GM12878 (cell line): ENCODE measurements around the gene BEND4.

Experiments used
- CTCF ChIP-seq, 3 experiments: IDR thresholded peaks in 2 of 3; conservative IDR thresholded peaks in 1 of 3; 2 replicates each; pipeline ENCODE4 v1.5.1; 2011; ENCODE audit warnings: low read depth in 3 of 3, low read length in 3 of 3, mild to moderate bottlenecking in 3 of 3, control low read depth in 2 of 3, moderate library complexity in 2 of 3, inconsistent platforms in 1 of 3, mixed read lengths in 1 of 3; ENCODE audit not compliant: control insufficient read depth in 2 of 3, insufficient read depth in 1 of 3; ENCODE audit errors: extremely low read depth in 1 of 3
- MTA2 ChIP-seq: fragments of 450-650 bp; IDR thresholded peaks from 2 replicates; pipeline ENCODE4 v1.6.1; 2016; ENCODE audit warnings: low read depth, mild to moderate bottlenecking, moderate library complexity
- PBX3 ChIP-seq: IDR thresholded peaks from 2 replicates; pipeline ENCODE4 v1.6.1; 2011; ENCODE audit warnings: mild to moderate bottlenecking, low read depth, low read length, moderate library complexity; ENCODE audit not compliant: insufficient replicate concordance
- POLR2AphosphoS5 ChIP-seq: IDR thresholded peaks from 2 replicates; pipeline ENCODE4 v1.6.1; 2011; ENCODE audit warnings: mild to moderate bottlenecking, low read length, inconsistent platforms
- RFX5 ChIP-seq: IDR thresholded peaks from 2 replicates; pipeline ENCODE4 v1.6.1; 2011; ENCODE audit warnings: low read depth, low read length, improper control_type of control experiment
- SMC3 ChIP-seq: IDR thresholded peaks from 2 replicates; pipeline ENCODE4 v1.6.1; 2011; ENCODE audit warnings: low read length, improper control_type of control experiment, borderline replicate concordance
- WRNIP1 ChIP-seq: IDR thresholded peaks from 2 replicates; pipeline ENCODE4 v1.6.1; 2011; ENCODE audit warnings: low read depth, low read length, improper control_type of control experiment, borderline replicate concordance
- ZBTB11 ChIP-seq: fragments of 450-650 bp; formaldehyde crosslinking; IDR thresholded peaks from 2 replicates; pipeline ENCODE4 v1.5.0; 2022; ENCODE audit warnings: mild to moderate bottlenecking, missing genetic modification characterization
- ZNF217 ChIP-seq: fragments of 450-650 bp; IDR thresholded peaks from 2 replicates; pipeline ENCODE4 v1.6.1; 2017; ENCODE audit warnings: antibody characterized with exemption, mild to moderate bottlenecking
- TF ChIP-seq, protein P1 (sequence below): IDR thresholded peaks from 2 replicates; pipeline ENCODE4 v1.6.1; 2012; ENCODE audit warnings: low read depth, low read length, improper control_type of control experiment
- TF ChIP-seq, protein P2 (sequence below): fragments of 450-650 bp; IDR thresholded peaks from 2 replicates; pipeline ENCODE4 v1.6.1; 2017; ENCODE audit warnings: borderline replicate concordance

GRCh38 chr4:42142591-42142990, 9.9 kb downstream of the BEND4 start:
- TF ChIP-seq, protein P1, sequence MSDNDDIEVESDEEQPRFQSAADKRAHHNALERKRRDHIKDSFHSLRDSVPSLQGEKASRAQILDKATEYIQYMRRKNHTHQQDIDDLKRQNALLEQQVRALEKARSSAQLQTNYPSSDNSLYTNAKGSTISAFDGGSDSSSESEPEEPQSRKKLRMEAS, result no peak
- TF ChIP-seq SMC3, result no peak
- TF ChIP-seq MTA2, result no peak
- TF ChIP-seq CTCF (IDR thresholded peaks at IDR 0.05 in 2 of 3, conservative IDR thresholded peaks at IDR 0.05 in 1 of 3; ENCODE audit: control insufficient read depth in 2 of 3, extremely low read depth in 1 of 3, insufficient read depth in 1 of 3, low read depth in 3 of 3, low read length in 3 of 3), result no peak
- no peak for TF ChIP-seq RFX5
- no peak for TF ChIP-seq WRNIP1
- TF ChIP-seq ZBTB11, result no peak
- TF ChIP-seq, protein P2, sequence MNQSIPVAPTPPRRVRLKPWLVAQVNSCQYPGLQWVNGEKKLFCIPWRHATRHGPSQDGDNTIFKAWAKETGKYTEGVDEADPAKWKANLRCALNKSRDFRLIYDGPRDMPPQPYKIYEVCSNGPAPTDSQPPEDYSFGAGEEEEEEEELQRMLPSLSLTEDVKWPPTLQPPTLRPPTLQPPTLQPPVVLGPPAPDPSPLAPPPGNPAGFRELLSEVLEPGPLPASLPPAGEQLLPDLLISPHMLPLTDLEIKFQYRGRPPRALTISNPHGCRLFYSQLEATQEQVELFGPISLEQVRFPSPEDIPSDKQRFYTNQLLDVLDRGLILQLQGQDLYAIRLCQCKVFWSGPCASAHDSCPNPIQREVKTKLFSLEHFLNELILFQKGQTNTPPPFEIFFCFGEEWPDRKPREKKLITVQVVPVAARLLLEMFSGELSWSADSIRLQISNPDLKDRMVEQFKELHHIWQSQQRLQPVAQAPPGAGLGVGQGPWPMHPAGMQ, result no peak
- no peak for TF ChIP-seq ZNF217
- no peak for TF ChIP-seq POLR2AphosphoS5
- TF ChIP-seq PBX3, result no peak
